ENCODE data around the gene PAK6. TPM values are rescaled to one million over a fixed set of nuclear protein-coding genes. Genes with fewer than 3 reads are reported as not detected.

The PAK6 gene
- total RNA-seq, 2 donors from 2014 or later = 13.8 to 190 TPM

- no peaks in the 10 kb centered on the region for H3K27me3 ChIP-seq (replicated peaks; ENCODE audit: insufficient read depth)
- peaks cover 4% of the 10 kb centered on the region for H3K4me1 ChIP-seq (replicated peaks)
- TF ChIP-seq CTCF (IDR thresholded peaks at IDR 0.05) (no peak), POLR2AphosphoS5 (IDR thresholded peaks at IDR 0.05) (no peak), POLR2A (IDR thresholded peaks at IDR 0.05) (no peak)
- no peak for DNase-seq (ENCODE audit: low spot score)
- H3K9me3 ChIP-seq = no peaks in the 10 kb centered on the region
- no peak overlapping the region for H3K4me3 ChIP-seq
- WGBS = 64% methylated on average over 9 of the region's 9 CpGs
- no peak overlapping the region for H3K27ac ChIP-seq
- intact Hi-C loops (cut with DNase I) = no loop called here
- no peaks in the 10 kb centered on the region for H3K36me3 ChIP-seq
These were observed 4.4 kb downstream of the PAK6 start for GRCh38 chr15:40243126-40243810.

GRCh38 chr15:40244961-40245523 lies 6.2 kb downstream of the PAK6 start:
- peak; percentile 63 for DNase-seq (ENCODE audit: low spot score)
- Histone ChIP-seq H3K4me1 (replicated peaks) (peaks cover 8% of the 10 kb centered on the region), H3K4me3 (no peak overlapping the region), H3K9me3 (no peaks in the 10 kb centered on the region), H3K36me3 (no peaks in the 10 kb centered on the region), H3K27me3 (replicated peaks; ENCODE audit: insufficient read depth) (no peaks in the 10 kb centered on the region), H3K27ac (no peak overlapping the region)
- intact Hi-C loops (cut with DNase I) = no loop called here
- 61% methylated on average over 5 of the region's 5 CpGs for WGBS
- no peak for TF ChIP-seq CTCF (IDR thresholded peaks at IDR 0.05)
- peak; percentile 68 for TF ChIP-seq POLR2AphosphoS5 (IDR thresholded peaks at IDR 0.05)

- no peak for DNase-seq (ENCODE audit: low spot score)
- 86% methylated on average over 9 of the region's 9 CpGs for WGBS
These were observed 7.0 kb downstream of the PAK6 start for GRCh38 chr15:40245666-40246450.

GRCh38 chr15:40246496-40247280 lies 7.8 kb downstream of the PAK6 start:
- H3K4me3 ChIP-seq = no peak overlapping the region
- peaks cover 8% of the 10 kb centered on the region for H3K4me1 ChIP-seq (replicated peaks)
- no peaks in the 10 kb centered on the region for H3K27me3 ChIP-seq (replicated peaks; ENCODE audit: insufficient read depth)
- intact Hi-C loops (cut with DNase I) = no loop called here
- TF ChIP-seq CTCF (IDR thresholded peaks at IDR 0.05) (no peak), POLR2AphosphoS5 (IDR thresholded peaks at IDR 0.05) (no peak), POLR2A (IDR thresholded peaks at IDR 0.05) (no peak)
- H3K9me3 ChIP-seq = no peaks in the 10 kb centered on the region
- H3K27ac ChIP-seq = no peak overlapping the region
- DNase-seq (ENCODE audit: low spot score) = no peak
- WGBS = 72% methylated on average over 8 of the region's 8 CpGs
- H3K36me3 ChIP-seq = no peaks in the 10 kb centered on the region

More at GRCh38 chr15:40245666-40246450, 7.0 kb downstream of the PAK6 start:
- Histone ChIP-seq H3K27me3 (replicated peaks; ENCODE audit: insufficient read depth) (no peaks in the 10 kb centered on the region), H3K4me1 (replicated peaks) (peaks cover 8% of the 10 kb centered on the region), H3K9me3 (no peaks in the 10 kb centered on the region), H3K36me3 (no peaks in the 10 kb centered on the region), H3K4me3 (no peak overlapping the region), H3K27ac (no peak overlapping the region)
- intact Hi-C loops (cut with DNase I) = no loop called here
- TF ChIP-seq POLR2AphosphoS5 (IDR thresholded peaks at IDR 0.05) (no peak), CTCF (IDR thresholded peaks at IDR 0.05) (no peak), POLR2A (IDR thresholded peaks at IDR 0.05) (no peak)

Measured in prostate gland (tissue), 2 donors.